Measurements from ENCODE around the gene UBE2B. TPM values are rescaled to one million over a fixed set of nuclear protein-coding genes. Genes with fewer than 3 reads are reported as not detected.

The UBE2B gene
- total RNA-seq, 1 experiment from 2014 or later: 91.9 TPM

DNA sequence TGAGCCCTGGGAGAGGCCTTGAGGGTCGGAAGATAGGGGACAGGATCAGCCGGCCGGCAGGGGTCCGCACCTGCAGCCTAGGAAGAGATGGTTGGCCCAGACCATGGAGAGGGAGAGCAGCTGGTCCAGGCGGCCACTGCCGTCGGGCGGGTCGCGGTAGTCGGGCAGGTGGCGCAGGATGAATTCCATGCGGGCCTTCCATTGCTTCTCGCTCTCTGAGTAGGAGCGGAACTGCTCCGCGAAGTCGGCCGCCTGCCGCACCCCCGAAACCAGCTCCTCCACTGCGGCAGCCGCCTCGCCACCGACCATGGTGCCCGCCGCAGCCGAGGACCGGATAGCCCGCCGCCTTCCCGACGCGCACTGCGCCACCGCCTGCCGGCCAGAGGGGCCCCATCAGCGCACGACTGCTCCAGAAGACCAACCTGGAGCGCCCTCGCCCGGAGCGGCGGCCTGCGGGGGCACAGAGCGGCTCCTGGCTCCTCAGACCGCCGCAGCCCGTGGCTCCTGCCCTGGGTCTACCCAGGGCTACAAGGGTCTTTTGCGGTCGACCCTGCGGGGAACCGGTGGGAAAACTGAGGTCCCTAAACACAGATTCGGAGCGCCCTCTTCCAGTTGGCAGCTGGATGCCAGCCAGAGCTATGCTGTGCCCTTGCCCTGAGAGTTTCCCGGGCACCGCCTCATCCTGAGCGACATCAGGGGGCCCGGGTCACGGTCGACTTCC lies 40.3 kb downstream of the UBE2B start, which contains the start of gene CDKN2AIPNL (continued):
- TF ChIP-seq, protein P1, sequence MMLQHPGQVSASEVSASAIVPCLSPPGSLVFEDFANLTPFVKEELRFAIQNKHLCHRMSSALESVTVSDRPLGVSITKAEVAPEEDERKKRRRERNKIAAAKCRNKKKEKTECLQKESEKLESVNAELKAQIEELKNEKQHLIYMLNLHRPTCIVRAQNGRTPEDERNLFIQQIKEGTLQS (IDR thresholded peaks at IDR 0.05): no peak
- no peak for TF ChIP-seq CEBPB (IDR thresholded peaks at IDR 0.05; ENCODE audit: low read depth)
- TF ChIP-seq RAD21 (IDR thresholded peaks at IDR 0.05; ENCODE audit: low read depth): peak; percentile 80
- TF ChIP-seq, protein P2, sequence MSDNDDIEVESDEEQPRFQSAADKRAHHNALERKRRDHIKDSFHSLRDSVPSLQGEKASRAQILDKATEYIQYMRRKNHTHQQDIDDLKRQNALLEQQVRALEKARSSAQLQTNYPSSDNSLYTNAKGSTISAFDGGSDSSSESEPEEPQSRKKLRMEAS (IDR thresholded peaks at IDR 0.05): peak; percentile 95

DNA sequence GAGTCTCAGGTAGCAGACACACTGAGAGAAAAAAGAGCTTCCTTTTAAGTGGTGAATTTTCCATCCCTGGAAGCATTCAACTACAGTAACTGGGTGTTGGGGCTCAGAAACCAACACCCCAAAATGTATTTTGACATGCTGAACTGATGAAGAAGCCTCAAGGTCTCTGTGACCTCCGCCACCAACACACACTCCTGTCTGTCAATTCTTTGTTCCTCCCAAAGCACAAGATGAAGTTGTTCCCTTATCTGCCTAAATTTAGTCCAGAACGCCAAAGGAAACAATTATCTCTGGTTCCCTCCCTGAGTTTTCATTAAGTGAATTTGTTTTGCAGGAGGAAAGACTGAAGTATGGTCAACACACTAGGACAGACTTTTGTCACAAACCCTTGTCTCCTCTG lies 41.7 kb downstream of the UBE2B start:
- H3K4me2 ChIP-seq (ENCODE audit: low read length): no peak overlapping the region; the same call in 1 of the 2 replicates
- H3K9me3 ChIP-seq (ENCODE audit: control insufficient read depth in 1 of 2, insufficient read depth in 1 of 2, low read depth in 1 of 2, low read length in 2 of 2): no peaks in the 10 kb centered on the region
- H3K27me3 ChIP-seq (ENCODE audit: insufficient read depth, low read length): no peaks in the 10 kb centered on the region
- no peaks in the 10 kb centered on the region for H4K20me1 ChIP-seq (ENCODE audit: insufficient read depth)
- intact Hi-C loops (cut with micrococcal nuclease): loop anchor here (5.0 kb wide), 2 partner anchors 54 to 99 kb away; no protein-coding TSS in a partner anchor
- peaks cover 10 to 27% of the 10 kb centered on the region in 2 experiments for H3K4me1 ChIP-seq (ENCODE audit: control insufficient read depth in 1 of 2, insufficient read depth in 2 of 2, low read length in 2 of 2)
- DNase-seq (ENCODE audit: low read depth, low spot score) (no peak), ATAC-seq (no peak)
- no TSS peak for BruUV-seq (replicated peaks)
- ChIA-PET RAD21 (ENCODE audit: low non-redundant PET in 1 of 2, low total read pairs in 2 of 2, uncharacterized antibody in 2 of 2, unreplicated experiment in 2 of 2) (no interaction called here), CTCF (no interaction called here), POLR2A (interaction anchor here (0.8 kb wide), 2 partner anchors 54 to 98 kb away, joined by 3 read pairs; no protein-coding TSS in a partner anchor)
- no peak overlapping the region for H3K4me3 ChIP-seq (replicated peaks in 1 of 2; ENCODE audit: low read depth in 1 of 2, low read length in 2 of 2)
- no peak overlapping the region for H3K27ac ChIP-seq (ENCODE audit: low read depth, low read length)
- no peaks in the 10 kb centered on the region for H3K9me2 ChIP-seq (ENCODE audit: insufficient read depth)
- H3K9ac ChIP-seq (ENCODE audit: low read length): no peak overlapping the region
- H3K36me3 ChIP-seq (ENCODE audit: control insufficient read depth in 1 of 2, insufficient read depth in 2 of 2, low read length in 2 of 2): peaks cover 0 to 4% of the 10 kb centered on the region in 2 experiments; a peak in 1 of 4 replicates
- no peak overlapping the region for H2AFZ ChIP-seq (ENCODE audit: low read depth, low read length, poor library complexity, severe bottlenecking)
- H3K79me2 ChIP-seq (ENCODE audit: insufficient read depth, low read length): peaks cover 31% of the 10 kb centered on the region
- TF ChIP-seq ZFX (IDR thresholded peaks at IDR 0.05): no peak
- no peak for TF ChIP-seq SRF (IDR thresholded peaks at IDR 0.05; ENCODE audit: low read depth)
- TF ChIP-seq, protein P2 (IDR thresholded peaks at IDR 0.05): no peak
- TF ChIP-seq RAD21 (IDR thresholded peaks at IDR 0.05; ENCODE audit: low read depth): no peak
- TF ChIP-seq, protein P3, sequence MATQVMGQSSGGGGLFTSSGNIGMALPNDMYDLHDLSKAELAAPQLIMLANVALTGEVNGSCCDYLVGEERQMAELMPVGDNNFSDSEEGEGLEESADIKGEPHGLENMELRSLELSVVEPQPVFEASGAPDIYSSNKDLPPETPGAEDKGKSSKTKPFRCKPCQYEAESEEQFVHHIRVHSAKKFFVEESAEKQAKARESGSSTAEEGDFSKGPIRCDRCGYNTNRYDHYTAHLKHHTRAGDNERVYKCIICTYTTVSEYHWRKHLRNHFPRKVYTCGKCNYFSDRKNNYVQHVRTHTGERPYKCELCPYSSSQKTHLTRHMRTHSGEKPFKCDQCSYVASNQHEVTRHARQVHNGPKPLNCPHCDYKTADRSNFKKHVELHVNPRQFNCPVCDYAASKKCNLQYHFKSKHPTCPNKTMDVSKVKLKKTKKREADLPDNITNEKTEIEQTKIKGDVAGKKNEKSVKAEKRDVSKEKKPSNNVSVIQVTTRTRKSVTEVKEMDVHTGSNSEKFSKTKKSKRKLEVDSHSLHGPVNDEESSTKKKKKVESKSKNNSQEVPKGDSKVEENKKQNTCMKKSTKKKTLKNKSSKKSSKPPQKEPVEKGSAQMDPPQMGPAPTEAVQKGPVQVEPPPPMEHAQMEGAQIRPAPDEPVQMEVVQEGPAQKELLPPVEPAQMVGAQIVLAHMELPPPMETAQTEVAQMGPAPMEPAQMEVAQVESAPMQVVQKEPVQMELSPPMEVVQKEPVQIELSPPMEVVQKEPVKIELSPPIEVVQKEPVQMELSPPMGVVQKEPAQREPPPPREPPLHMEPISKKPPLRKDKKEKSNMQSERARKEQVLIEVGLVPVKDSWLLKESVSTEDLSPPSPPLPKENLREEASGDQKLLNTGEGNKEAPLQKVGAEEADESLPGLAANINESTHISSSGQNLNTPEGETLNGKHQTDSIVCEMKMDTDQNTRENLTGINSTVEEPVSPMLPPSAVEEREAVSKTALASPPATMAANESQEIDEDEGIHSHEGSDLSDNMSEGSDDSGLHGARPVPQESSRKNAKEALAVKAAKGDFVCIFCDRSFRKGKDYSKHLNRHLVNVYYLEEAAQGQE (IDR thresholded peaks at IDR 0.05; ENCODE audit: low read depth): no peak
- no peak for TF ChIP-seq EZH2phosphoT487 (IDR thresholded peaks at IDR 0.05; ENCODE audit: borderline replicate concordance)
- no peak for TF ChIP-seq SIN3A (IDR thresholded peaks at IDR 0.05; ENCODE audit: low read depth)
- TF ChIP-seq, protein P4, sequence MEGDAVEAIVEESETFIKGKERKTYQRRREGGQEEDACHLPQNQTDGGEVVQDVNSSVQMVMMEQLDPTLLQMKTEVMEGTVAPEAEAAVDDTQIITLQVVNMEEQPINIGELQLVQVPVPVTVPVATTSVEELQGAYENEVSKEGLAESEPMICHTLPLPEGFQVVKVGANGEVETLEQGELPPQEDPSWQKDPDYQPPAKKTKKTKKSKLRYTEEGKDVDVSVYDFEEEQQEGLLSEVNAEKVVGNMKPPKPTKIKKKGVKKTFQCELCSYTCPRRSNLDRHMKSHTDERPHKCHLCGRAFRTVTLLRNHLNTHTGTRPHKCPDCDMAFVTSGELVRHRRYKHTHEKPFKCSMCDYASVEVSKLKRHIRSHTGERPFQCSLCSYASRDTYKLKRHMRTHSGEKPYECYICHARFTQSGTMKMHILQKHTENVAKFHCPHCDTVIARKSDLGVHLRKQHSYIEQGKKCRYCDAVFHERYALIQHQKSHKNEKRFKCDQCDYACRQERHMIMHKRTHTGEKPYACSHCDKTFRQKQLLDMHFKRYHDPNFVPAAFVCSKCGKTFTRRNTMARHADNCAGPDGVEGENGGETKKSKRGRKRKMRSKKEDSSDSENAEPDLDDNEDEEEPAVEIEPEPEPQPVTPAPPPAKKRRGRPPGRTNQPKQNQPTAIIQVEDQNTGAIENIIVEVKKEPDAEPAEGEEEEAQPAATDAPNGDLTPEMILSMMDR (IDR thresholded peaks at IDR 0.05 in 2 of 3, conservative IDR thresholded peaks at IDR 0.05 in 1 of 3; ENCODE audit: borderline replicate concordance in 1 of 3, insufficient read depth in 1 of 3, low read depth in 2 of 3, low read length in 2 of 3): no peak
- TF ChIP-seq EGR1 (IDR thresholded peaks at IDR 0.05; ENCODE audit: low read depth): no peak
- no peak for TF ChIP-seq YY1 (IDR thresholded peaks at IDR 0.05; ENCODE audit: extremely low read depth, insufficient replicate concordance, low read depth, low read length)
- TF ChIP-seq POLR2AphosphoS5 (IDR thresholded peaks at IDR 0.05; ENCODE audit: low read depth, low read length): no peak
- no peak for TF ChIP-seq CBX3 (IDR thresholded peaks at IDR 0.05; ENCODE audit: low read depth)
- TF ChIP-seq POLR2A (IDR thresholded peaks at IDR 0.05; ENCODE audit: borderline replicate concordance, extremely low read depth, insufficient read depth, insufficient read length): no peak
- TF ChIP-seq, protein P5, sequence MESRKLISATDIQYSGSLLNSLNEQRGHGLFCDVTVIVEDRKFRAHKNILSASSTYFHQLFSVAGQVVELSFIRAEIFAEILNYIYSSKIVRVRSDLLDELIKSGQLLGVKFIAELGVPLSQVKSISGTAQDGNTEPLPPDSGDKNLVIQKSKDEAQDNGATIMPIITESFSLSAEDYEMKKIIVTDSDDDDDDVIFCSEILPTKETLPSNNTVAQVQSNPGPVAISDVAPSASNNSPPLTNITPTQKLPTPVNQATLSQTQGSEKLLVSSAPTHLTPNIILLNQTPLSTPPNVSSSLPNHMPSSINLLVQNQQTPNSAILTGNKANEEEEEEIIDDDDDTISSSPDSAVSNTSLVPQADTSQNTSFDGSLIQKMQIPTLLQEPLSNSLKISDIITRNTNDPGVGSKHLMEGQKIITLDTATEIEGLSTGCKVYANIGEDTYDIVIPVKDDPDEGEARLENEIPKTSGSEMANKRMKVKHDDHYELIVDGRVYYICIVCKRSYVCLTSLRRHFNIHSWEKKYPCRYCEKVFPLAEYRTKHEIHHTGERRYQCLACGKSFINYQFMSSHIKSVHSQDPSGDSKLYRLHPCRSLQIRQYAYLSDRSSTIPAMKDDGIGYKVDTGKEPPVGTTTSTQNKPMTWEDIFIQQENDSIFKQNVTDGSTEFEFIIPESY (IDR thresholded peaks at IDR 0.05; ENCODE audit: extremely low read depth, insufficient replicate concordance, low read length): no peak
